Activated CD8-positive, alpha-beta T cell treated with anti-CD3 and anti-CD28 coated beads, Interleukin-2, amount 10 ng/mL, durations not matched to agents 7 days and 5 days (primary cell): ENCODE data around the gene ITGB1BP1. TPM values are rescaled to one million over a fixed set of nuclear protein-coding genes. Genes with fewer than 3 reads are reported as not detected.

Experiments used
- ATAC-seq: fragments of 150-1000 bp; cut with Tn5 transposase; one replicate; pipeline ENCODE4 v1.10.0; 2021; ENCODE audit warnings: moderate library complexity
- CTCF ChIA-PET: fragments of 350-600 bp; sonication (Branson Sonifier 250); formaldehyde crosslinking; loops from one replicate; lab custom pipeline; 2021; ENCODE audit warnings: antibody characterized with exemption; lab: Charles Lee
- POLR2A ChIA-PET: fragments of 350-600 bp; sonication (Branson Sonifier 250); formaldehyde crosslinking; loops from one replicate; lab custom pipeline; 2021; ENCODE audit warnings: antibody characterized with exemption; lab: Charles Lee
- DNase-seq: peaks from one replicate; pipeline ENCODE4 v3.0.0-alpha.2; 2020
- H3K27ac Mint-ChIP-seq: one replicate; pipeline ENCODE4 v1.8.0; 2021; ENCODE audit warnings: mild to moderate bottlenecking, mixed read lengths
- H3K27me3 Mint-ChIP-seq: one replicate; pipeline ENCODE4 v1.8.0; 2021; ENCODE audit warnings: low read depth, mixed read lengths
- H3K36me3 Mint-ChIP-seq: one replicate; pipeline ENCODE4 v1.8.0; 2021; ENCODE audit warnings: low read depth, mixed read lengths
- H3K4me1 Mint-ChIP-seq: one replicate; pipeline ENCODE4 v1.8.0; 2021; ENCODE audit warnings: low read depth, mixed read lengths
- H3K4me3 Mint-ChIP-seq: one replicate; pipeline ENCODE4 v1.8.0; 2021; ENCODE audit warnings: mild to moderate bottlenecking, mixed read lengths
- H3K9me3 Mint-ChIP-seq: one replicate; pipeline ENCODE4 v1.8.0; 2022; ENCODE audit warnings: mixed read lengths; ENCODE audit not compliant: insufficient read depth
- total RNA-seq, 2 experiments: library from RNA; stranded (reverse); gene quantifications; one replicate each; pipeline ENCODE4 v1.2.3, GENCODE V29; 2021

The ITGB1BP1 gene
- total RNA-seq, 2 experiments from 2014 or later: 170 to 177 TPM

GRCh38 chr2:9364791-9365497 is 58.4 kb downstream of the ITGB1BP1 start:
- Mint-ChIP-seq H3K4me1 (no peaks in the 10 kb centered on the region), H3K36me3 (no peaks in the 10 kb centered on the region), H3K4me3 (no peak overlapping the region), H3K27me3 (peaks cover 18% of the 10 kb centered on the region), H3K9me3 (no peaks in the 10 kb centered on the region), H3K27ac (no peak overlapping the region)
- DNase-seq (no peak), ATAC-seq (no peak)
- ChIA-PET CTCF (no interaction called here), POLR2A (no interaction called here)

GRCh38 chr2:9364373-9364772 is 59.0 kb downstream of the ITGB1BP1 start:
- H3K27me3 Mint-ChIP-seq: peaks cover 24% of the 10 kb centered on the region

GRCh38 chr2:9360701-9361100 is 62.6 kb downstream of the ITGB1BP1 start:
- ChIA-PET POLR2A (no interaction called here), CTCF (no interaction called here)
- H3K27ac Mint-ChIP-seq: no peak overlapping the region
- peaks cover 42% of the 10 kb centered on the region for H3K27me3 Mint-ChIP-seq
- no peaks in the 10 kb centered on the region for H3K4me1 Mint-ChIP-seq
- ATAC-seq: no peak
- no peak overlapping the region for H3K4me3 Mint-ChIP-seq
- H3K9me3 Mint-ChIP-seq: no peaks in the 10 kb centered on the region
- no peak for DNase-seq
- H3K36me3 Mint-ChIP-seq: no peaks in the 10 kb centered on the region

More at GRCh38 chr2:9364373-9364772, 59.0 kb downstream of the ITGB1BP1 start:
- Mint-ChIP-seq H3K9me3 (no peaks in the 10 kb centered on the region), H3K4me3 (no peak overlapping the region), H3K36me3 (no peaks in the 10 kb centered on the region), H3K4me1 (no peaks in the 10 kb centered on the region), H3K27ac (no peak overlapping the region)
- POLR2A ChIA-PET: no interaction called here
- DNase-seq: no peak
- ATAC-seq: no peak
- CTCF ChIA-PET: no interaction called here

GRCh38 chr2:9360110-9360509 is 63.2 kb downstream of the ITGB1BP1 start:
- POLR2A ChIA-PET: no interaction called here

GRCh38 chr2:9359463-9359862 is 63.9 kb downstream of the ITGB1BP1 start:
- ChIA-PET CTCF (no interaction called here), POLR2A (no interaction called here)
- no peak for ATAC-seq
- Mint-ChIP-seq H3K4me3 (no peak overlapping the region), H3K27me3 (peaks cover 38% of the 10 kb centered on the region), H3K36me3 (no peaks in the 10 kb centered on the region), H3K9me3 (no peaks in the 10 kb centered on the region), H3K27ac (no peak overlapping the region), H3K4me1 (no peaks in the 10 kb centered on the region)
- DNase-seq: no peak

More at GRCh38 chr2:9360110-9360509, 63.2 kb downstream of the ITGB1BP1 start:
- DNase-seq: no peak
- no peak for ATAC-seq
- Mint-ChIP-seq H3K4me3 (no peak overlapping the region), H3K27me3 (peaks cover 40% of the 10 kb centered on the region), H3K36me3 (no peaks in the 10 kb centered on the region), H3K9me3 (no peaks in the 10 kb centered on the region), H3K4me1 (no peaks in the 10 kb centered on the region), H3K27ac (no peak overlapping the region)
- CTCF ChIA-PET: no interaction called here

- CTCF ChIA-PET: no interaction called here
- ATAC-seq: no peak
Observed at GRCh38 chr2:9358846-9359245, 64.5 kb downstream of the ITGB1BP1 start.

GRCh38 chr2:9356261-9356660 is 67.1 kb downstream of the ITGB1BP1 start:
- Mint-ChIP-seq H3K9me3 (no peaks in the 10 kb centered on the region), H3K27me3 (peaks cover 30% of the 10 kb centered on the region), H3K4me3 (no peak overlapping the region), H3K27ac (no peak overlapping the region), H3K4me1 (no peaks in the 10 kb centered on the region), H3K36me3 (no peaks in the 10 kb centered on the region)
- ATAC-seq: no peak
- CTCF ChIA-PET: no interaction called here
- DNase-seq: no peak
- POLR2A ChIA-PET: no interaction called here

More at GRCh38 chr2:9358846-9359245, 64.5 kb downstream of the ITGB1BP1 start:
- peaks cover 36% of the 10 kb centered on the region for H3K27me3 Mint-ChIP-seq
- H3K4me1 Mint-ChIP-seq: no peaks in the 10 kb centered on the region
- DNase-seq: no peak
- H3K27ac Mint-ChIP-seq: no peak overlapping the region
- H3K4me3 Mint-ChIP-seq: no peak overlapping the region
- H3K9me3 Mint-ChIP-seq: no peaks in the 10 kb centered on the region
- no peaks in the 10 kb centered on the region for H3K36me3 Mint-ChIP-seq
- POLR2A ChIA-PET: no interaction called here

GRCh38 chr2:9355716-9356115 is 67.6 kb downstream of the ITGB1BP1 start:
- Mint-ChIP-seq H3K27me3 (peaks cover 28% of the 10 kb centered on the region), H3K9me3 (no peaks in the 10 kb centered on the region), H3K4me3 (no peak overlapping the region), H3K4me1 (no peaks in the 10 kb centered on the region), H3K27ac (no peak overlapping the region), H3K36me3 (no peaks in the 10 kb centered on the region)
- ATAC-seq: no peak
- ChIA-PET CTCF (no interaction called here), POLR2A (no interaction called here)
- DNase-seq: no peak

- Mint-ChIP-seq H3K9me3 (no peaks in the 10 kb centered on the region), H3K4me1 (no peaks in the 10 kb centered on the region), H3K4me3 (no peak overlapping the region), H3K27me3 (peaks cover 30% of the 10 kb centered on the region), H3K27ac (no peak overlapping the region), H3K36me3 (no peaks in the 10 kb centered on the region)
- no peak for DNase-seq
- ATAC-seq: no peak
- ChIA-PET CTCF (no interaction called here), POLR2A (no interaction called here)
Observed at GRCh38 chr2:9355270-9355669, 68.1 kb downstream of the ITGB1BP1 start.

GRCh38 chr2:9354318-9354717 is 69.0 kb downstream of the ITGB1BP1 start:
- Mint-ChIP-seq H3K27ac (no peak overlapping the region), H3K9me3 (no peaks in the 10 kb centered on the region), H3K4me3 (no peak overlapping the region), H3K36me3 (no peaks in the 10 kb centered on the region), H3K27me3 (peaks cover 23% of the 10 kb centered on the region), H3K4me1 (no peaks in the 10 kb centered on the region)
- ATAC-seq (no peak), DNase-seq (no peak)
- CTCF ChIA-PET: no interaction called here
- POLR2A ChIA-PET: no interaction called here

Other genes starting within 250 kb of the ITGB1BP1 start
- gene ASAP2, start 216.7 kb downstream of the ITGB1BP1 start, total RNA-seq: not detected
- gene CPSF3, start 126 bp upstream of the ITGB1BP1 start, total RNA-seq: 10 to 100 TPM; 54.1 to 55.2 TPM
- gene IAH1, start 51.0 kb upstream of the ITGB1BP1 start, total RNA-seq: 10 to 100 TPM; 71.7 to 73.3 TPM
- 10 to 100 TPM; 20.7 to 25.0 TPM for gene ADAM17, start 132.3 kb upstream of the ITGB1BP1 start, total RNA-seq
- 100 to 1,000 TPM; 292 to 315 TPM for gene YWHAQ, start 207.5 kb upstream of the ITGB1BP1 start, total RNA-seq